Measurements from ENCODE around the gene MROH8. TPM values are rescaled to one million over a fixed set of nuclear protein-coding genes. Genes with fewer than 3 reads are reported as not detected.
A peak's percentile ranks its signal among the peaks of the same experiment; 100 is the strongest.

MROH8 gene
- total RNA-seq, 4 donors from 2014 or later = 0.83 to 4.7 (median 3.1) TPM

DNA sequence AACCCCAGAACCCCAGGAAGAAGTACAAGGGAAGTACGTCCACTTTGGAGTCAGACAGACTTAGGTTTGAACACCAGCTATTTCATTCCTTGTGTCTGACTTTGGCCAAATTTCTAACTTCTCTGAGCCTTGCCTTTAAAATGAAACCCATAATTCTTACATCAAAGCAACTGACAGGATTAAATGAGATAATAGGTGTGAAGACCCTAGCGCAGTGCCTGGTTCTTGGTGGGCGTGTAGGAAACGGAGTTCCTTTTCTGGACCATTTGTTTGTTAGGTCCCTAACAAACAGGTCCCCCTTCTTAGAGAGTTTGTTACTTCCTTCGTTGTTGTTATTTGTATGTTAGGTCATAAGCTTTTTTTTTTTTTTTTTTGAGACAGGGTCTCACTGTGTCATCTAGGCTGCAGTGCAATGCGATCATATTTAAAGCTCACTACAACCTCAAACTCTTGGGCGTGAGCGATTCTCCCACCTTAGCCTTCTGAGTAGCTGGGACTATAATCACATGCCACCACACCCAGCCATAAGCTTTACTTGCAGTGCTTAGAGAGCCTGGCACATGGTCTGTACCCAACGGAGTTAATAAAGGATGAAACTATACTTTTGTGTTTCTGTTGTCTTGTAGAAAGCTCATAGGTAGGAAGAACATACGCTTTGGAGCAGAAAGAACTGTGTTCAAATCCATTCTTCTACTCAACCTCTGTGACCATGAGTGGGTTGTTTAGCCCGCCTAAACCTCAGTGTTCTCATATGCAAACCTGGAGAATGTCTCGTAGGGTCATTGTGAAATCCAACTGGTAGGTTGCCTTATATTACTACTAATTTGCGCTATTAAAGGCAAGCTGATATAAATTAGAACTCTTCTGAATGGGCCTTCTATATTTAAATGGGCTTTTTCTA, 21.8 kb upstream of the MROH8 start:
- H3K36me3 ChIP-seq = peaks cover 51% of the 10 kb centered on the region
- H3K4me3 ChIP-seq = no peak overlapping the region
- H3K4me1 ChIP-seq = peaks cover 16% of the 10 kb centered on the region
- H3K27ac ChIP-seq = peak overlapping the region; percentile 37
- H3K9me3 ChIP-seq = no peaks in the 10 kb centered on the region
- 91% methylated on average over 13 of the region's 13 CpGs for WGBS
- DNase-seq (ENCODE audit: low spot score in 2 of 2) = no peak
- H3K27me3 ChIP-seq = no peaks in the 10 kb centered on the region
- TF ChIP-seq, protein P1, sequence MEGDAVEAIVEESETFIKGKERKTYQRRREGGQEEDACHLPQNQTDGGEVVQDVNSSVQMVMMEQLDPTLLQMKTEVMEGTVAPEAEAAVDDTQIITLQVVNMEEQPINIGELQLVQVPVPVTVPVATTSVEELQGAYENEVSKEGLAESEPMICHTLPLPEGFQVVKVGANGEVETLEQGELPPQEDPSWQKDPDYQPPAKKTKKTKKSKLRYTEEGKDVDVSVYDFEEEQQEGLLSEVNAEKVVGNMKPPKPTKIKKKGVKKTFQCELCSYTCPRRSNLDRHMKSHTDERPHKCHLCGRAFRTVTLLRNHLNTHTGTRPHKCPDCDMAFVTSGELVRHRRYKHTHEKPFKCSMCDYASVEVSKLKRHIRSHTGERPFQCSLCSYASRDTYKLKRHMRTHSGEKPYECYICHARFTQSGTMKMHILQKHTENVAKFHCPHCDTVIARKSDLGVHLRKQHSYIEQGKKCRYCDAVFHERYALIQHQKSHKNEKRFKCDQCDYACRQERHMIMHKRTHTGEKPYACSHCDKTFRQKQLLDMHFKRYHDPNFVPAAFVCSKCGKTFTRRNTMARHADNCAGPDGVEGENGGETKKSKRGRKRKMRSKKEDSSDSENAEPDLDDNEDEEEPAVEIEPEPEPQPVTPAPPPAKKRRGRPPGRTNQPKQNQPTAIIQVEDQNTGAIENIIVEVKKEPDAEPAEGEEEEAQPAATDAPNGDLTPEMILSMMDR (IDR thresholded peaks at IDR 0.05) = no peak
- no peak for TF ChIP-seq POLR2A (IDR thresholded peaks at IDR 0.05)
- no peak for TF ChIP-seq EP300 (IDR thresholded peaks at IDR 0.05)
- TF ChIP-seq POLR2AphosphoS5 (IDR thresholded peaks at IDR 0.05) = no peak

DNA sequence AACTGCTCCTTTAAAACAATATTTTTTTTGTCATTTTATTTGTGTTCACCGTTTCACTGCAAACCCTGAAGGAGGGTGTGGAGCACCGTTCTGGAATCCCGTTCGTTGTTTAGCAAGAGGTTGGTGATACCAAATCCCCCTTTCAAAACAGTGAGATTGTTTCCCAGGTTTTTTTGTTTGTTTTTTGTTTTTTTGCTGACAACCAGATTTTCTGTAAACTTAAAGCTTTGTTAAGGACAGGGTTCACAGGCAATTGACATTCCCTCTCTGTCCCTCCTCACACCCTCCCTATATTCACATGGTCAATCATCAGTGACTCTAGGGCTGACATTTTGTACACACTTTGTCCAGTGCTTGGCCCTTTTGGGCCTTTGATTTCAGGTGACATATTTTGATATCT, 21.0 kb upstream of the MROH8 start:
- 88% methylated on average over 4 of the region's 4 CpGs for WGBS
- TF ChIP-seq POLR2A (IDR thresholded peaks at IDR 0.05) (no peak), EP300 (IDR thresholded peaks at IDR 0.05) (no peak), POLR2AphosphoS5 (IDR thresholded peaks at IDR 0.05) (no peak)
- no peak for DNase-seq (ENCODE audit: low spot score in 2 of 2)
- H3K27me3 ChIP-seq = no peaks in the 10 kb centered on the region
- H3K36me3 ChIP-seq = peaks cover 43% of the 10 kb centered on the region
- peaks cover 17% of the 10 kb centered on the region for H3K4me1 ChIP-seq
- H3K9me3 ChIP-seq = no peaks in the 10 kb centered on the region
- no peak overlapping the region for H3K4me3 ChIP-seq
- no peak overlapping the region for H3K27ac ChIP-seq

DNA sequence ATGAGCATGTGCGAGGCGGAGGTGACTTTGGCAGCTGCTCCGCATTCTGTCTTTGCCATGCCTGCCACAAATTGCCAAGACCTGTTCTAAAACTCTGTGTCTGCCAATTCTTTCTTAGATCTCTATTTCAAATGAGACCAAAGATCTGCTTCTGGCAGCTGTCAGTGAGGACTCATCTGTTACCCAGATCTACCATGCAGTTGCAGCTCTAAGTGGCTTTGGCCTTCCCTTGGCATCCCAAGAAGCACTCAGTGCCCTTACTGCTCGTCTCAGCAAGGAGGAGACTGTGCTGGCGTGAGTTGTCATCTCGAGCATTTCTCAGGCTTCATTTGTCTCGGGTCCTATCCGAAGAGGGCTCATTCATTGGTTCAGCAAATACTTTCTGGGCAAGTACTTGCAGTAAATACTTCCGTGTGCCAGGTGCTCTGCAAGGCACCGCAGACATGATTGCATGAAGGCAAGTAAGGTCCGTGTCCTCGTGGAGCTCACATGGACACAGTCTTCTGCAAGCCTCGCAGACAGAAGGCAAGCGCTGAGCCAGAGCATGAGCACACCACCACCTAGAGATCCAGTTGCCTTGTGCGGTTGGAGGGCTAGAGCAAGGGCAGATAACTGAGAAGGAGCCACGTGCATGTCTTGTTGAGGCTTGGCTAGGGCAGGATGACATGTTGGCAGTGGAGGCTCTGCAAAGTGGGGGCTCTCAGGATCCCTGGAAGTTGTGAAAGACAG, 19.7 kb upstream of the MROH8 start:
- WGBS = 54% methylated on average over 15 of the region's 16 CpGs

DNA sequence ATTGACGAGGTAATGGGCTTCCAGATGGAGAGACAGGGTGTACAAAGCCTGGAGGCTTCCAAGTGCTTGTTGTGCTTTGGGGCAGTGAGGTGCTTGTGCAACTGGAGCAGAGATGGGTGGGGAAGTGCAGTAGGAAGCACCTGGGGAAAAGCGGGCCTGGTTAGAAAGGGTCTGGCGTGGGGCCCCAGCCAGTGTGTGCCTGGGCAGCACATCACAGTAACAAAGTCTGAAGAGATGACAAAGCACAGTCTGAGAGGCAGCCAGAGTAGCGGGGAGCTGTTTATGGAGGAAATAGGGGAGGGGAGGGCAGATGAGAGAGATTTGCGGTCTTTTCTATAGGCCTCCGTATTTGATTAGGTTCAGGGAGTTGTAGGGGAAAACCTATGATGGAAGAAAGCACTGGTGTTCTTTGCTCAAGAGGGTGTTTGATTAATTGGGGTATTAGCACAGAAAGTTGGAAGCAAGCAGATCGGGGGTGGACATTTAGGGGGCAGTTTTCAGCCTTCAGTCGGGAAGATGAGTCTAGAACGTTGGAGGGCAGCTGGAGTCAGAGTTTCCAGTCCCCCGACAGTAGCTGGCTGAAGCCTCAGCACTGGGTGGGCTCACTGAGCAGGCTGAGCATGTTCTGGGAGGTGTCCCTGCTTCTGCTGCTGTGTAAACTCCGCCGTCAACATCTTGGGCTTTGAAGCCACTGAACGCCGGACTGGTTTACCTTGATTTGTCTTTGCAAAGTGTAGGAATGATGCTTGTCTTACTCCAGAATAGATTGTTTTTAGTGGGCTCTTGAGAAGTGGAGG, 15.5 kb upstream of the MROH8 start:
- Histone ChIP-seq H3K27ac (no peak overlapping the region), H3K36me3 (peaks cover 12% of the 10 kb centered on the region), H3K4me1 (peaks cover 44% of the 10 kb centered on the region), H3K27me3 (no peaks in the 10 kb centered on the region), H3K9me3 (no peaks in the 10 kb centered on the region), H3K4me3 (no peak overlapping the region)
- no peak for TF ChIP-seq POLR2A (IDR thresholded peaks at IDR 0.05)
- TF ChIP-seq EP300 (IDR thresholded peaks at IDR 0.05) = no peak
- TF ChIP-seq POLR2AphosphoS5 (IDR thresholded peaks at IDR 0.05) = no peak
- TF ChIP-seq, protein P1 (IDR thresholded peaks at IDR 0.05) = no peak
- no peak for DNase-seq (ENCODE audit: low spot score in 2 of 2)
- WGBS = 61% methylated on average over 14 of the region's 14 CpGs

More for the DNA sequence above, 19.7 kb upstream of the MROH8 start:
- DNase-seq (ENCODE audit: low spot score in 2 of 2) = no peak
- H3K27ac ChIP-seq = no peak overlapping the region
- no peak overlapping the region for H3K4me3 ChIP-seq
- TF ChIP-seq POLR2AphosphoS5 (IDR thresholded peaks at IDR 0.05) (no peak), POLR2A (IDR thresholded peaks at IDR 0.05) (no peak), EP300 (IDR thresholded peaks at IDR 0.05) (no peak)
- TF ChIP-seq, protein P1 (IDR thresholded peaks at IDR 0.05) = no peak
- no peaks in the 10 kb centered on the region for H3K9me3 ChIP-seq
- H3K36me3 ChIP-seq = peaks cover 30% of the 10 kb centered on the region
- H3K4me1 ChIP-seq = peaks cover 27% of the 10 kb centered on the region
- no peaks in the 10 kb centered on the region for H3K27me3 ChIP-seq

DNA sequence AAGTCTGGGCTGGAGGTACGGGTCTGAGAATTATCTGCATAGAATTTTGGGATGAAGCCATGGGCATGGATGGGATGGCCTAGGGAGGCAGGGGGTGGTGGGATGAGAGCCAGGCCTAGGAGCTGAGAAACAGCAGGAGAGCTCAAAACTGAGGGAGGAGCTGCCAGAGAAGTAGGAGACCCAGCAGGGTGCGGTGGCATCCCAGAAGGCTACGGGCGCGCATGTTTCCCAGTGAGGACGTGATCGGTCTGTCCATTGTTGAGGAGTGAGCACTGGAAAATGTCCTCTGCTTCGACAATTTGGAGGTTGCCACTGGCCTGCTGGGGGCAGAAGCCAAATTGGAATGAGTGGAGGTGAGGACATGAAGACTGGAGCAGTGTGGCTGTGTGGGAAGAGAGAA, 14.5 kb upstream of the MROH8 start:
- no peak for DNase-seq (ENCODE audit: low spot score in 2 of 2)
- H3K4me1 ChIP-seq = peaks cover 37% of the 10 kb centered on the region
- no peak overlapping the region for H3K4me3 ChIP-seq
- WGBS = 86% methylated on average over 8 of the region's 8 CpGs
- no peaks in the 10 kb centered on the region for H3K27me3 ChIP-seq
- H3K36me3 ChIP-seq = peaks cover 6% of the 10 kb centered on the region
- no peak overlapping the region for H3K27ac ChIP-seq
- no peak for TF ChIP-seq POLR2A (IDR thresholded peaks at IDR 0.05)
- TF ChIP-seq, protein P1 (IDR thresholded peaks at IDR 0.05) = no peak
- no peak for TF ChIP-seq EP300 (IDR thresholded peaks at IDR 0.05)
- no peak for TF ChIP-seq POLR2AphosphoS5 (IDR thresholded peaks at IDR 0.05)
- H3K9me3 ChIP-seq = no peaks in the 10 kb centered on the region
